GM21723 (cell line): ENCODE measurements around the gene ELP5.
A peak's percentile ranks its signal among the peaks of the same experiment; 100 is the strongest.

ENCODE experiments used
- ATAC-seq: cut with Tn5 transposase; IDR thresholded peaks from one replicate; pipeline ENCODE4 v1.9.1; 2021; ENCODE audit warnings: mild to moderate bottlenecking, moderate library complexity; ENCODE audit not compliant: unreplicated experiment

ELP5 gene

GRCh38 chr17:7282752-7283321, 30.8 kb downstream of the ELP5 start:
- ATAC-seq = no peak

- no peak for ATAC-seq
Measured at GRCh38 chr17:7283471-7284216, 31.6 kb downstream of the ELP5 start.

GRCh38 chr17:7284911-7285310, 32.9 kb downstream of the ELP5 start:
- ATAC-seq = no peak

- no peak for ATAC-seq
Measured at GRCh38 chr17:7285679-7286078, 33.7 kb downstream of the ELP5 start.

GRCh38 chr17:7289256-7290032, 37.4 kb downstream of the ELP5 start:
- no peak for ATAC-seq

GRCh38 chr17:7290166-7290565, 38.2 kb downstream of the ELP5 start:
- no peak for ATAC-seq

- ATAC-seq = no peak
Measured at GRCh38 chr17:7290685-7291084, 38.7 kb downstream of the ELP5 start.

- ATAC-seq = no peak
Measured at GRCh38 chr17:7292194-7292593, 40.2 kb downstream of the ELP5 start.

GRCh38 chr17:7292729-7293128, 40.7 kb downstream of the ELP5 start:
- no peak for ATAC-seq

- ATAC-seq = no peak
Measured at GRCh38 chr17:7293159-7293558, 41.1 kb downstream of the ELP5 start.

- no peak for ATAC-seq
Measured at GRCh38 chr17:7293816-7294613, 42.0 kb downstream of the ELP5 start.

GRCh38 chr17:7294614-7295153, 42.7 kb downstream of the ELP5 start, which contains the start of gene YBX2:
YBX2 (minus strand) TSS chr17:7294639; CDS start chr17:7294500, 139 bp downstream.
- no peak for ATAC-seq

- no peak for ATAC-seq
Measured at GRCh38 chr17:7295230-7296180, 43.5 kb downstream of the ELP5 start.

- no peak for ATAC-seq
Measured at GRCh38 chr17:7296189-7296861, 44.3 kb downstream of the ELP5 start.

- ATAC-seq = no peak
Measured at GRCh38 chr17:7304179-7304578, 52.2 kb downstream of the ELP5 start.

- ATAC-seq = peak; percentile 75
Measured at GRCh38 chr17:7306911-7307685, 55.1 kb downstream of the ELP5 start, which contains the start of gene EIF5A. EIF5A (plus strand) TSS chr17:7307628; CDS start chr17:7309636, 2,008 bp downstream.

- ATAC-seq = no peak
Measured at GRCh38 chr17:7307686-7308624, 55.9 kb downstream of the ELP5 start.
